Adrenal gland (tissue), 12 donors: ENCODE results near the gene EML6. TPM values are rescaled to one million over a fixed set of nuclear protein-coding genes. Genes with fewer than 3 reads are reported as not detected.

ENCODE experiments used
- DNase-seq, 7 donors: peaks; one replicate each; pipeline ENCODE4 v3.0.0-alpha.2; 2019 to 2020
- H3K27ac ChIP-seq, 5 donors: fragments of 200-600 bp; sonication (generic) in 4 of 5; 1 replicate in 3 of 5; 2 replicates in 2 of 5; pipeline versions ENCODE4 v1.5.1 to v1.8.0; 2016 to 2020; ENCODE audit warnings: mild to moderate bottlenecking in 1 of 5
- H3K27me3 ChIP-seq: fragments of 200-600 bp; 2 replicates; pipeline ENCODE4 v1.8.0; 2021
- H3K36me3 ChIP-seq, 2 donors: fragments of 200-600 bp; replicated peaks in 1 of 2; 1 replicate in 1 of 2; 2 replicates in 1 of 2; pipeline versions ENCODE4 v1.5.1 to v1.8.0; 2018 to 2022
- H3K4me1 ChIP-seq, 2 donors: fragments of 200-600 bp; replicated peaks in 1 of 2; 1 replicate in 1 of 2; 2 replicates in 1 of 2; pipeline versions ENCODE4 v1.5.1 to v1.8.0; 2018 to 2021
- H3K4me3 ChIP-seq, 4 donors: fragments of 200-600 bp; sonication (generic) in 3 of 4; one replicate each; pipeline ENCODE4 v1.5.1; 2016 to 2018
- H3K9me3 ChIP-seq, 3 donors: fragments of 200-600 bp; sonication (generic) in 1 of 3; replicated peaks in 1 of 3; 1 replicate in 2 of 3; 2 replicates in 1 of 3; pipeline versions ENCODE4 v1.5.1 to v1.8.0; 2016 to 2021
- POLR2A ChIP-seq, 2 donors: fragments of 450-650 bp; IDR thresholded peaks; one replicate each; pipeline ENCODE4 v1.6.1; 2017; ENCODE audit warnings: antibody characterized with exemption in 2 of 2, mild to moderate bottlenecking in 2 of 2, moderate library complexity in 1 of 2
- WGBS, 4 donors: extraction: QIAGEN DNeasy Blood & Tissue Kit in 2 of 4; methylation state at CpG; one replicate each; pipeline versions ENCODE4 v1.1.5 to v1.1.7; 2013 to 2017; 5-methylcytosine and 5-hydroxymethylcytosine counted together
- intact Hi-C, 2 donors: fragments of 100-400 bp; cut with DNase I; formaldehyde crosslinking; loops; one replicate each; pipeline versions ENCODE4 v1.14.1 to v1.15.0; 2022 to 2023
- polyA plus RNA-seq, 3 donors: library from polyadenylated mRNA; stranded (reverse); fragments of 200-250 nt in 2 of 3; fragments of 350-450 nt in 1 of 3; fragmentation: Illumina TruSeq in 1 of 3; extraction: RNeasy Lipid Tissue Mini Kit (QIAGEN cat#74804) in 1 of 3; gene quantifications; one replicate each; pipeline ENCODE4 v1.2.3, GENCODE V29; 2013 to 2014
- total RNA-seq, 9 donors: library from RNA; depleted of rRNA in 4 of 9; stranded (reverse); fragments of >200 nt in 4 of 9; fragments of 120-200 nt in 1 of 9; fragmentation: NEBNext Ultra II Directional in 1 of 9; extraction: Animal tissue kit (Norgen Biotek cat#: 25700) in 1 of 9; gene quantifications; one replicate each; pipeline versions ENCODE4 v1.1.0 to v1.2.4, GENCODE V29; 2013 to 2023
- TF ChIP-seq, protein P1 (sequence below), 6 experiments: fragments of 450-650 bp in 4 of 6; fragments of 200-600 bp in 2 of 6; sonication (generic) in 1 of 6; IDR thresholded peaks; 1 replicate in 5 of 6; 2 replicates in 1 of 6; pipeline versions ENCODE4 v1.5.1 to v1.8.0; 2016 to 2021; ENCODE audit warnings: antibody characterized with exemption in 6 of 6, mild to moderate bottlenecking in 2 of 6, moderate library complexity in 1 of 6
- donor health status: healthy with polysubstance abuse.
- donor health status: Bipolar disorder and iron deficiency.
- donor health status: DM: yes; HTN: yes; CAD: no.
- donor health status: DM: no; HTN: no; CAD: no.
- donor health status: DM: no; HTN: no; CAD: no.
- donor health status: DM: yes; HTN: yes; CAD: no.

Gene EML6
- total and polyA plus RNA-seq, 12 donors, result 6.0 to 19.3 (median 10.9) TPM

DNA sequence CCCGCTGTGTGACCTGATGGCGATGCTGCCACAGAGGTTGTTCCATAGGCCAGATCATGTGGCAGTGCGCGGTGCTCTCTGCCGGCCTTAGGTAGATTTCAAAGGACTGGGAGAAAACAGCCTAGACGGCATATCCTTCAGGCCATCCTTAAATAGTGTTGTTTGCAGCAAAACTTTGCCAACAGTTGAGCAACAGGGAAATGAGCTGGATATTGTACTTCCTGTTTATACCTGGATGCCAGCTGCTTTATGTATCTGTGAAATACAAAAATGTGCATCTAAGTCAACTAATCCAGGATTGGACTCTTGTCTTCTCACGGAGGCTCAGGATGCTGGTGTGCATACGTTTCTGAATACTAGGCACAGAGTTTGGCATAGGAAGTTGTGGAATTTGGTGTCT, 107.1 kb downstream of the EML6 start:
- no peaks in the 10 kb centered on the region for H3K27me3 ChIP-seq
- H3K27ac ChIP-seq, result no peak overlapping the region
- DNase-seq, result no peak
- H3K4me3 ChIP-seq, result no peak overlapping the region
- no peak for TF ChIP-seq POLR2A (IDR thresholded peaks at IDR 0.05)
- TF ChIP-seq, protein P1, sequence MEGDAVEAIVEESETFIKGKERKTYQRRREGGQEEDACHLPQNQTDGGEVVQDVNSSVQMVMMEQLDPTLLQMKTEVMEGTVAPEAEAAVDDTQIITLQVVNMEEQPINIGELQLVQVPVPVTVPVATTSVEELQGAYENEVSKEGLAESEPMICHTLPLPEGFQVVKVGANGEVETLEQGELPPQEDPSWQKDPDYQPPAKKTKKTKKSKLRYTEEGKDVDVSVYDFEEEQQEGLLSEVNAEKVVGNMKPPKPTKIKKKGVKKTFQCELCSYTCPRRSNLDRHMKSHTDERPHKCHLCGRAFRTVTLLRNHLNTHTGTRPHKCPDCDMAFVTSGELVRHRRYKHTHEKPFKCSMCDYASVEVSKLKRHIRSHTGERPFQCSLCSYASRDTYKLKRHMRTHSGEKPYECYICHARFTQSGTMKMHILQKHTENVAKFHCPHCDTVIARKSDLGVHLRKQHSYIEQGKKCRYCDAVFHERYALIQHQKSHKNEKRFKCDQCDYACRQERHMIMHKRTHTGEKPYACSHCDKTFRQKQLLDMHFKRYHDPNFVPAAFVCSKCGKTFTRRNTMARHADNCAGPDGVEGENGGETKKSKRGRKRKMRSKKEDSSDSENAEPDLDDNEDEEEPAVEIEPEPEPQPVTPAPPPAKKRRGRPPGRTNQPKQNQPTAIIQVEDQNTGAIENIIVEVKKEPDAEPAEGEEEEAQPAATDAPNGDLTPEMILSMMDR (IDR thresholded peaks at IDR 0.05), result no peak
- no peaks in the 10 kb centered on the region for H3K9me3 ChIP-seq
- no peaks in the 10 kb centered on the region for H3K36me3 ChIP-seq
- no peaks in the 10 kb centered on the region for H3K4me1 ChIP-seq
- 79 to 91% (median 83%) methylated on average over 8 of the region's 8 CpGs for WGBS, 4 donors
- intact Hi-C loops, result loop anchor here (10.0 kb wide), 2 partner anchors 106 to 726 kb away; partner anchors contain the start of gene EML6 (in 1 of the 2)

DNA sequence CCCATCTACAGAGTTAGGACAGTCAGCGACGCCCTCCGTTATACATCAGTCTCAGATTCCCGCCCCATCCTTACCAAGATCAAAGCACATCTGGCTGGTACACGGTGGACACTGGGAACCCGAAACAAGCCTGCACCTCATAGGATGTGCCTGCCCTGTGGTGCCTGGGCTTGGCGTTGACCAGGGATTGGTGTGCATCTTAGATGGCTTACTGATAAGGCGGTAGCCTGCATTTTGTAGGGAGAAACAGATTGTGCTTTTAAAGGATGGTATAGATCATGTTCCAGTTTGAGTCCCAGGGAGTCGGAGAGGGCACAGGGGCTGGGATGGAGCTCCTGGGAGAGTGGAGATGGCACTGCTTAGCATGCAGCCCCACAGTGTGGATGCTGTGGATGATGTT, 108.0 kb downstream of the EML6 start:
- no peaks in the 10 kb centered on the region for H3K4me1 ChIP-seq
- no peaks in the 10 kb centered on the region for H3K9me3 ChIP-seq
- 91 to 99% (median 96%) methylated on average over 9 of the region's 9 CpGs for WGBS, 4 donors
- no peaks in the 10 kb centered on the region for H3K36me3 ChIP-seq
- no peak for DNase-seq
- H3K4me3 ChIP-seq, result no peak overlapping the region
- intact Hi-C loops, result loop anchor here (10.0 kb wide), 2 partner anchors 107 to 727 kb away; partner anchors contain the start of gene EML6 (in 1 of the 2)
- TF ChIP-seq, protein P1 (IDR thresholded peaks at IDR 0.05), result no peak
- no peak for TF ChIP-seq POLR2A (IDR thresholded peaks at IDR 0.05)
- H3K27ac ChIP-seq, result no peak overlapping the region
- H3K27me3 ChIP-seq, result no peaks in the 10 kb centered on the region

DNA sequence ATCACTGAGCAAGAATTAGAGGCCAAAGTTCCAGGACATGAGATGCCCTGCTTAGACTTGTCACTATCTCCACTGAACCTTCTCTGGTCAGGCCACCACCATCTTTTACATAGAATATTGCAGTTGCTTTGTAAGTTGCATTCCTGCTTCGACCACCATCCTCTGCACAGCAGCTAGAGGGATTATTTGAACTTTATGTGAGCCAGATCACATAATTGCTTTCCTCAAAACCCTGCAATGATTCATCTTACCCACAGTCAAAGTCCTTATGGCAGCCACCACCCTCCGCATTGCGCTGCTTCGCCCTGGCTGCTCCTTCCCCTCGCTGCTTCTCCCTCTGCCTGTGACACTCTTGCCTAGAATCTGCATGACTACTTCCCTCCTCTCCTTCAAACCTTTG, 111.3 kb downstream of the EML6 start:
- H3K4me3 ChIP-seq, result no peak overlapping the region
- H3K27ac ChIP-seq, result no peak overlapping the region
- no peak for TF ChIP-seq POLR2A (IDR thresholded peaks at IDR 0.05)
- TF ChIP-seq, protein P1 (IDR thresholded peaks at IDR 0.05), result no peak
- H3K4me1 ChIP-seq, result peaks cover 0 to under 1% of the 10 kb centered on the region in 2 donors
- H3K9me3 ChIP-seq, result no peaks in the 10 kb centered on the region
- 95 to 99% (median 96%) methylated on average over 5 of the region's 5 CpGs for WGBS, 4 donors
- H3K36me3 ChIP-seq, result no peaks in the 10 kb centered on the region
- intact Hi-C loops, result loop anchor here (5.0 to 10.0 kb wide), 3 partner anchors 107 to 730 kb away; partner anchors contain the start of gene EML6 (in 1 of the 2)
- DNase-seq, result no peak
- H3K27me3 ChIP-seq, result no peaks in the 10 kb centered on the region

DNA sequence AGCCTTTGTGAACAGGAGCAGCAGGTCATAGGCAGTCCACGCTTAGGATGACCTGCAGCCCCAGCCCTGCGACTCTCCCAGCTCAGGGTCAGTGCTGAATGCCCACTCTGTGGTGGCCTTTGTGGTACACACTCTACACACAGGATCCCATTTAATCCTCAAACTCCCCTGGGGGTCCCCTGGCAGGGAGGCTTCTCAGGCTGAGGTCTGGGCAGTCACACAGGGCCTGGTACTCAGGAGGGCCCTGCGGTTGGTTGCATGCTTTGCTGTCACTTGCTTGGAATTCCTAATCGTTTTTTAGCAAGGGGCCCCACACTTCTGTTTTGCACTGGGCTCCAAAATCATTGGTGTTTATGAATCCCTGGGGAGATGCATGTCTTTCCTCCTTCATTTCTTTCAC, 113.0 kb downstream of the EML6 start:
- Histone ChIP-seq H3K4me1 (peaks cover 0 to 8% of the 10 kb centered on the region in 2 donors), H3K9me3 (no peaks in the 10 kb centered on the region), H3K27ac (no peak overlapping the region), H3K27me3 (no peaks in the 10 kb centered on the region), H3K36me3 (no peaks in the 10 kb centered on the region), H3K4me3 (no peak overlapping the region)
- 68 to 81% (median 79%) methylated on average over 4 of the region's 4 CpGs for WGBS, 4 donors
- intact Hi-C loops, result loop anchor here (5.0 to 10.0 kb wide), 3 partner anchors 109 to 732 kb away; partner anchors contain the start of gene EML6 (in 1 of the 2)
- no peak for DNase-seq
- no peak for TF ChIP-seq POLR2A (IDR thresholded peaks at IDR 0.05)
- TF ChIP-seq, protein P1 (IDR thresholded peaks at IDR 0.05), result no peak
